GM12892 (cell line): Measurements from ENCODE around the gene NUP50.
A peak's percentile ranks its signal among the peaks of the same experiment; 100 is the strongest.

ENCODE experiments used
- DNase-seq: peaks from one replicate; pipeline ENCODE4 v3.0.0; 2011; ENCODE audit not compliant: insufficient read length
- FAIRE-seq: peaks from 2 replicates; lab custom pipeline; 2011; peaks lifted over from hg19 to GRCh38; lab: Jason Lieb, UNC
- POLR2A ChIP-seq: IDR thresholded peaks from 2 replicates; pipeline ENCODE4 v1.6.1; 2011; ENCODE audit warnings: low read depth, low read length, control low read depth
- POLR2AphosphoS5 ChIP-seq: IDR thresholded peaks from 2 replicates; pipeline ENCODE4 v1.6.1; 2011; ENCODE audit warnings: low read depth, low read length, control low read depth
- TAF1 ChIP-seq: IDR thresholded peaks from 2 replicates; pipeline ENCODE4 v1.6.1; 2011; ENCODE audit warnings: low read depth, mild to moderate bottlenecking, control low read depth, low read length, borderline replicate concordance

NUP50 gene

DNA sequence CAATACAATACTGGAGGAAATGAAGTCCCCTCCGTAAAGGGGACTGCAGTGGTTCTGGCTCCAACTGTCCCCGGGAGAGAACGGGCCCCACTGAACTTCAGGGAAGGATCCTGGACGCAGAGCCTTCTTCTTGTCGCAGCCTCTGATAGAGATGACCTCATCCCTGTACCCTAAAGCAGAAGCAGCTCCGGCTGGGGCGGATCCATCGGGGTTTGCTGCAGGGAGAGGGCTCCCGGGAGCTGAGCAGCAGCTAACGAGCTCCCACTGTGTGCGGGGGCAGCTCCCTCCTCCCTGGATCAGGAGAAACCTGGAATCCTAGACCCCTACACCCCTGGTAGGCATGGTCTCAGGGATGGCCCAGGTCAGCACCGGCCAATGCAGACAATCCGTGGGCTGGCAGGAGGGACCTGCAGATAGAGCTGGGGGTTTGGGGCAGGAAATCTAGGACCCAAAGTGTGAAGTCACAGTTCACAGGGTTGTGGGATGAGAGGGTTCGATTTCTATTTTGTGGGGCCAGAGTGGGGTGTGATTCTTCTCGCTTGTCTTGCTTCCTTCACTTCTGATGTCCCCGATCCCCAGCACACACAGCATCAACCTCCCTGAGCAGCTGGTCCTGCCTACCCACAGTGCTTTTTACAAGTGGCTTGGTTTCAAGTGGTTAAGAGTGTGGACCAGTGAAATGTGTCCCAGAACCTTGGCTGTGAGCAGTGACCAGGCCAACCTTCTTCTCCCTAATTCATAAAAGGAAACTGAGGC, 64.1 kb downstream of the NUP50 start:
- DNase-seq (no peak), FAIRE-seq (no peak)
- TF ChIP-seq POLR2A: no peak
- no peak for TF ChIP-seq POLR2AphosphoS5
- TF ChIP-seq TAF1: no peak

- TF ChIP-seq TAF1: no peak
- TF ChIP-seq POLR2A: no peak
- DNase-seq: no peak
- FAIRE-seq: no peak
These were observed 64.7 kb downstream of the NUP50 start for GRCh38 chr22:45228401-45228754.

- FAIRE-seq: no peak
- no peak for DNase-seq
- TF ChIP-seq TAF1: no peak
- no peak for TF ChIP-seq POLR2A
- TF ChIP-seq POLR2AphosphoS5: no peak
These were observed 65.5 kb downstream of the NUP50 start for GRCh38 chr22:45229181-45229580.

DNA sequence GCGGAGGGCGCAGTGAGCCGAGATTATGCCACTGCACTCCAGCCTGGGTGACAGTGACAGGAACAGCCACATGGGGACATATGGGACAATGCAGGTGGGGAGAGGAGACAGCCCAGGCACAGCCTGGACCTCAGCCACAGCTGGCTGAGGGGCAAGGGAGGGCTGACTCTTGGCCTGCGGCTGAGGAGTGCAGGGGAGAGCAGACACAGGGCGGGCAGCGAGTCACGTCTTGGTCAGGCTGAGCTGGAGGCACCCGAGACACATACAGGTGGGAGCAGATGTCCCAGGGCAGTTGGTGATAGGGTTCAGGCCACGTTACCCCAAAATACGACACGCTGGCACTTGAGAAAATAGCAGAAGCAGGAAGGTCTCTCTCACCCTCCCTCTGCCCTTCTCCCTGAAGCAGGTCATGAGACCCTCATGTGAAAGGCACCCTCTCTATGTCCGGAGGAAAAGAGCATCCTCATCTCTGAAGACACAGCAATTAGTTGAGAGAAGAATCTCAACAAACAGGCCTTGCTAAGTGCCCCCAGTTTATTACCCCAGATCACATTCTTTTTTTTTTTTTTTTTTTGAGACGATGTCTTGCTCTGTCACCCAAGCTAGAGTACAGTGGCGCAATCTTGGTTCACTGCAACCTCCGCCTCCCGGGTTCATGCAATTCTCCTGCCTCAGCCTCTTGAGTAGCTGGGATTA, 66.4 kb downstream of the NUP50 start:
- DNase-seq (no peak), FAIRE-seq (no peak)
- TF ChIP-seq POLR2A (no peak), POLR2AphosphoS5 (no peak), TAF1 (no peak)

GRCh38 chr22:45231293-45231692, 67.6 kb downstream of the NUP50 start:
- DNase-seq: no peak
- no peak for FAIRE-seq
- TF ChIP-seq TAF1: no peak
- no peak for TF ChIP-seq POLR2A
- TF ChIP-seq POLR2AphosphoS5: no peak

- no peak for DNase-seq
- no peak for FAIRE-seq
- TF ChIP-seq POLR2A (0 out of 2 replicates have a peak, but pooled peaks have one; percentile 4), TAF1 (no peak), POLR2AphosphoS5 (no peak)
These were observed 69.7 kb downstream of the NUP50 start for GRCh38 chr22:45233386-45233785.

DNA sequence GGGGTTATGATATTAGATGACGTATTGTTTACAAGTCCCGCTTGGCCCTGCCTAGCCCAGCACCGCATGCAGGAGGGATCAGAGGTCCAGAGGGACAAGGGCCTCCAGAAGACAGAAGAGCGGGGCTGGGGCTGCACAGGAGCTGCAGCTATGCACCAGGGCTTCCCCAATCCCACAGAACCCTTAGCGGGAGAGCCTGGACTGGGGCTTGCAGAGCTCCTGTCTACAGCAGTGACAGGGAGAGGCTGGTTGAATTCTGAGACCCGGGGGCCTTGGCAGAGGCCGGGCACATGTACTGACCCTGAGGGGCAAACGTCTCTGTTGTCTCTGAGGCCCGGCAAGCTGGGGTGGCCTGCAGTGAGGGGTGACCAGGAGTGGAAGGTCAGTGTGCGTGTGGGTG, 70.1 kb downstream of the NUP50 start:
- TF ChIP-seq POLR2AphosphoS5 (no peak), TAF1 (no peak), POLR2A (peak; percentile 36; the same call in 1 of the 2 replicates)
- FAIRE-seq: no peak
- no peak for DNase-seq

DNA sequence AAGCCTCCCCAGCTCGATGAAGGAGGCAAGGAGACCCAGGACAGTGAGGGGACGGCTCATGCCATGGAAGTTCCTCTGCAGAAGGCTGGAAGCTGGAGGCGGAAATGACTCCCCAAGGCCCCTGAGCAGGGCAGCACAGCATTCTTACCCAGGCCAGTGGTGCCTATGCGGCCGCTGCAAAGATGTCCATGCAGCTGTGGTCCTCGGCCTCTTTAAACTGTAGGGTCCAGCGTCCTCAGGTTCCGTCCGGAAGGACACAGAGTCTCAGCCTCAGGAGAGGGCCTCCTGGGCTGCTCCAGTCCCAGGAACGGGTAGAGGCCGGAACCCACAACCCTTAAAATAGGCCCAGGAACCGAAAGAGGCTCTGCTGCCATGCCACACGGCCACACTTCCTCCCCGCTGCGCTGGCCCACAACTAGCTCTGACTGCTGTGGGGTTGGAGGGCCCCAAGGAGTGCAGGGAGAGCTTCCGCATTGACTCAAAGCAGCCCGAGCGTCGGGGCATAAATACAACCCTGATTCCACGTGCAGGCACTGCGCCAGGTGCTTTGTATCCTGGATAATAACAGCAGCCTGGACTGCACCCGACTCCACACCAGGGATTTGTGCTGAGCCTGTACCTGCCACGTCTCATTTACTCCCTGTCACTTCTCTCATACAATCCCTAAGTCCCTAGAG, 71.5 kb downstream of the NUP50 start:
- peak; percentile 99 for FAIRE-seq
- TF ChIP-seq POLR2A (peak; percentile 85), POLR2AphosphoS5 (no peak; the same call in none of the 2 replicates), TAF1 (peak; percentile 64; the same call in 1 of the 2 replicates)
- peak; percentile 87 for DNase-seq

DNA sequence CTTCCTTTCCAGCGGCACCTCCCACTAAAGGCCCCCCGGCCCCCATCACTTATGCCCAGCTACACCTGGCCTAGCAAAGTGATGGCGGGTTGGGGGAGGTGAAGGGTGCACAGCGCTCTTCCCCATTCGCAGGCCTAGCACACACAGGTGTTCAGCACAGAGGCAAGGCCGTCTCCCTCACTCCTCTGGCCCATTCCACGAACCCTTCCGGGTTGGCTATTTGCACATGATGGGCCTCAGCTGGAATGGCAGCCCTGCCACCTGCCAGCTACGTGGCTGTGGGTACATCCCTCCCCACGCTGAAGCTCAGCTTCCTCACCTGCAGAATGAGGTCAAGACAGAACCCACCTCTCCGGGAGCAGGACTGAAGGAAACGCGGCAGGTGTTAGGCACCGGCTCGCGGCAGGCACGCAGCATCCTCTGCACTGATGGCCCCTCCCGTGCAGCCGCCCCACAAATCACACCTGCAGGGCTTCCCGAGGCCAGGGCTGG, 72.2 kb downstream of the NUP50 start:
- DNase-seq (no peak), FAIRE-seq (no peak)
- TF ChIP-seq POLR2AphosphoS5: no peak; the same call in 1 of the 2 replicates
- TF ChIP-seq POLR2A: no peak
- no peak for TF ChIP-seq TAF1

GRCh38 chr22:45237065-45237990, 73.6 kb downstream of the NUP50 start:
- DNase-seq (no peak), FAIRE-seq (peak; percentile 14)
- TF ChIP-seq TAF1 (no peak), POLR2AphosphoS5 (no peak), POLR2A (no peak)
